SHP77 treated with DMSO at 0.1 percent for 48 hours (cell line): ENCODE results near the gene SCN5A.
A peak's percentile ranks its signal among the peaks of the same experiment; 100 is the strongest.
"Not testable (repeated sequence)": the region's sequence is repeated elsewhere in the genome, so short reads cannot be mapped to it uniquely, and the experiment has no call there.

ENCODE experiments used
- DNase-seq: peaks from one replicate; lab custom pipeline; 2025; lab: John Stamatoyannopoulos, UW

SCN5A gene

DNA sequence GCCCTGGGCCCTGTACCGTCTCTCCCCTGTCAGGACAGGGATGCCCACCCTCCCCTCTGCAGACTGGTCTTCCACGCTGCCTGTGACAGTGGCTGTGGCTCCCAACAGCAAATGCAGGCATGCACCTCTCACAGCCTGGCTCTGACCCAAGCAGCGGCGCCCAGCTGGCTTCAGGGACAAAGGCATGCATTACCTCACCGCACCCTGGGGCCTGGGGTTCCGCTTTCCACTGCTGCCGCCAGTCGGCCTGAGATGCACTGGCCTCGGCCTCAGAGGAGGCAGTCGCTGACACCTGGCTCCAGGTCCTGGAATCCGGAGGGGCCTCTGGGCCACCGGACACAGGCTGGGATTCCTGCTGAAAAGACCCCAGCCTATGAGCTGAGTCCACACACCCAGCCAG is 70.3 kb downstream of the SCN5A start:
- peak; percentile 60 for DNase-seq

DNA sequence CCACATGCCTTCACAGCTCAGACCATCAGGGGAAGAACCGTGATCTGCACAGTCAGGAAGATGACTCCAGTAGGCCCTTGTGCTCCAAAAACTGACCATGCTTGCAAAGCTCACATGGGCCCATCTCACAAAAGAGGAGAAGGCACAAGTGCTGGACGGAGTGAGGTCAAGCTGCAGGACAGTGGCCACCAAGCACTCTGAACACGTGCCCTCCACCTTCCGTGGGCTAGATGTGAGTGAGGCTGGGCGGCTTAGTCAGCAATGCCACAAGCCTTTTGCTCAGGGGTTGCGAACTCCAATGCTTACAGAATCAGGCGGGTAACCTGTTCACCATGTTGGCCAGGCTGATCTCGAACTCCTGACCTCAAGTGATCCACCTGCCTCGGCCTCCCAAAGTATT is 70.9 kb downstream of the SCN5A start:
- no peak for DNase-seq

- no peak for DNase-seq
Observed at GRCh38 chr3:38578081-38578475, 71.4 kb downstream of the SCN5A start.

DNA sequence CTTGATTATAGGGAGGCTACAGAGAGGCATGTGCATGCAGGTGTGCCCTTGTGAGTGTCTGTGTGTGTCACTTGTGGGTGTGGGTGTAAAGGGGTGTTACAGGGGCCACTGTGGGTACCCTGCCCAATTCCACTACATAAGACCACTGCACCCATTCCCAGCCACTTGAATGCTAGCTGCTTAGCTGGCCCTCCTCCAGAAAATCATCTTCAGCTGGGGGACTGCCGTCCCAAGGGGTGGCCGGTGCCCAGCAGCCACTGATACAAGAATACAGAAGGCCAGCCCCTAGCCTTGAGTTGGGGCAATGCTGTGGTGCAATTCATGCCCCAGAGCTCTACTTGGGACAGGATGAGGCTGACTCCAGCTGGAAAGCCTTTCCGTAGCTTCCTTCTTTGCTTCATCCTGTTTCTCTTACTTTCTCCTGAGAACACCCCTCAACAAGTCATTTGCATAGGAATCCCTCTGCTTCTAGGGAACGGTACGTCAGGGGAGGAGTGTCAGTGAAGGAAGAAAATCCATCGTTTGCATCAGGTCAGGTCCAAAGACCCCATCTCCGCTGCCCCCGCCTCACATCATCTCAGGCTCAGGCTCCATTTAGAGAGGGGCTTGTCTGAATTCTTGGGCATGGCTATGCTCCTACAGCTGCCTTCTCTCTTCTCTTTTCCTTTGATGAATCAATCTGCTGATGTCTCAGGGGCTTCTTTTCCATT is 72.0 kb downstream of the SCN5A start:
- DNase-seq: no peak

- DNase-seq: no peak
Observed at GRCh38 chr3:38576526-38577370, 72.7 kb downstream of the SCN5A start.

GRCh38 chr3:38576131-38576525 is 73.4 kb downstream of the SCN5A start:
- no peak for DNase-seq

GRCh38 chr3:38575279-38575843 is 74.1 kb downstream of the SCN5A start:
- DNase-seq: no peak

GRCh38 chr3:38574411-38575278 is 74.8 kb downstream of the SCN5A start:
- no peak for DNase-seq

- no peak for DNase-seq
Observed at GRCh38 chr3:38573556-38573955, 75.9 kb downstream of the SCN5A start.

GRCh38 chr3:38573111-38573510 is 76.4 kb downstream of the SCN5A start:
- no peak for DNase-seq

DNA sequence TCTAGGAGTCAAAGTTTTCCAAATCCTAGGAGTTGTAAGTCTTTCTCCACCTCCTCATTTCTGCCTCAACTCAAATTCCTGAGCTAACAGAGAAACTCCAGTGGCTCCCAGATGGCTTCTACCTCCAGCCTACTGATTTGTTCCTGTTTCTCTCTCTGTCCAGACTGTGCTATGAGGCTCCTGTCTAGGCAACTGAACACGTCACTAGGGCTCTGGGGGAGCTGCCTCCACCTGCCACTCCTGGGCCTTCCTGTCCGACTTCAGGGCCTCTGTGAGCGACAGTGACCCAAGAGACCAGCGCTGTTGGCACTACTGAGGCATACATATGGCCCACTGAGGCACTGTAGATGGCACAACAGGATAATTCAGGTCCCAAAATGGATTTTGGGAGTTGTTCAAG is 82.0 kb downstream of the SCN5A start:
- DNase-seq: no peak

DNA sequence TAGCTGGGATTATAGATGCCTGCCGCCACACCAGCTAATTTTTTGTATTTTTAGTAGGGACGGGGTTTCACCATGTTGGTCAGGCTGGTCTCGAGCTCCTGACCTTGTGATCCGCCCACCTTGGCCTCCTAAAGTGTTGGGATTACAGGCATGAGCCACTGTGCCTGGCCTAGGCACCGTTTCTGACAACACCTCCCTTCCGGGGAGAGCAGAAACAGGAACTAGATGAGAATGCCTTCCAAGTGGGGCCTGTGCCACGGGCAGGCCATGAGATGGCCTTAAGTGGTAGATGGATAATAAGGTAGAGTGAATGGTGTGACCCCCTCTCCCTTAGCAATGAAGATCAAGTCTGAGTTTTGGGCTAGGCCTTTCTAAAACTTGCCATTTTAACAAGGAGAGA is 82.7 kb downstream of the SCN5A start:
- DNase-seq: not testable (repeated sequence)

GRCh38 chr3:38566215-38566528 is 83.3 kb downstream of the SCN5A start:
- no peak for DNase-seq

DNA sequence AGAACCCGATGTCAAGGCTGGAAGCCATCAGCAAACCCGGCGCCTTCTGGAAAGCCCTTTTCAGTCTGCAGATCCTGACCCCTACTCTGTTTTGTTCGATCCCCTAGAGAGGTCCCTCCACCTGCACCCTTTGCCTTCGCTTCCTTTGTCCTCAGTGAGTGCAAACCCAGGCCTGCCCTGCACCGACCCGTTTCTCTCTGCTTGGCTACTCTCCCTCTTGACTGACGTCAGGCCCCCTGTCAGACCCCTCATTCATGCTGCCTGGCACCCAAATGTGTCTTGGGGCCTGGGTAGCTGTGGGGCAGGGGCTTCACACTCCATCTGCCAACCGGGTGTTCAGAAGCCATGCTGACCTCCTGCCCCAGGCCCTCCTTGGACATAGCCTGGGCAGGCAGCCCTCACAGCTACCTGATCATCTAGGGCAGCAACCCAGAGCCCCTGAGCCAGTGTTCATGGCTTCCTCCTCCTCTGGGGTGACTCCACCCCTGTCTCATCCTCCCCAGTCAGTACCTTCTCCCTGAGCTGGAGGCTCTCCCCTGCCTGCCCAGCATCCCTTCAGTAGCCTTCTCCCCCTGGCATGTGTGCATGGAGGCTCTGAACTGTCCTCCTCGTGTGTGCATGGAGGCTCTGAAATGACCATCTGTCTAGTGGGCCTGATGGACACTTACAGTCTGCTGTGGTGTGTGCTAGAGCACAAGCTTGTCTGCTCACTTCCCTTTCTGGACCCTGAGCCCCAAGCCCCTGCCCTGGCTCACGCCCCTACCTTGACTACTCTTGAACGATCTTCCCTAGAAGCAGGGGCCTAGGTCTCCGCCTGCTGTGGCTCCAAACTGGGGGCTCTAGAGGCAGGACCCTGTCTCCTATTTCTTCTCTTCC is 83.9 kb downstream of the SCN5A start:
- DNase-seq: no peak

DNA sequence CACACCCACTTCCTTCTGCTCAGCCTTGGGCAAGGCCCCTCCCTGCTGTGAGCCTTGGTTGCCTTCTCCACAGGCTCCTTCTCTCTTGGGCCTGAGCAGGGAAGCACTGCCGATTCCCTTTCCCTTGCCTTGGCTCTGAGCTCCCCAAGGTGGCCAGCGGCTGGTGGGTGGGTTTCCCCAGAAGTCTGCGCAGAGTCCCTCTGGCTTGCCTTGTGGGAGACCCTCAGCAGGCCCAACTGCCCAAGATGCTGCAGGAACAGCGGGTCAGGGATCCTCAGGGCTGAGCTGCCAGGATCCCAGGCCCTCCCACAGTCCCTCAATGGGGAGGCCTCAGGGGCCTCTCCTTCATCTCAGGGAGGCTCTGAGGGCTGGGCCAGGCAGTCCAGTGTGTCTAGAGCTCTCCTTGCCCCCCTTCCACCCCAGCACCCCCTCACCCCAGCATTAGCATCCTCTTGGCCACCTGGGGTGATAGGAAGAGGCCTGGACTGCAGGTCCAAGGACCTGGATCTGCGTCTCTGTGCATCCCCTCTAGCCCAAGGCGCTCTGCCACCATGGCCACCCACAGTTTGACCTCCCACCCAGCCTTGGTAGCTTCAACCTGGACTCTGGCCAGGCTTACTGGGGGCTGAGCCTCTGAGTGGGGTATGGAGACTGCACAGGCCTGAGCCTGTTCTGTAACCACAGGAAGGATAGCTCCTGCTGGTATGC is 84.7 kb downstream of the SCN5A start:
- DNase-seq: no peak

GRCh38 chr3:38563886-38564270 is 85.6 kb downstream of the SCN5A start:
- no peak for DNase-seq

DNA sequence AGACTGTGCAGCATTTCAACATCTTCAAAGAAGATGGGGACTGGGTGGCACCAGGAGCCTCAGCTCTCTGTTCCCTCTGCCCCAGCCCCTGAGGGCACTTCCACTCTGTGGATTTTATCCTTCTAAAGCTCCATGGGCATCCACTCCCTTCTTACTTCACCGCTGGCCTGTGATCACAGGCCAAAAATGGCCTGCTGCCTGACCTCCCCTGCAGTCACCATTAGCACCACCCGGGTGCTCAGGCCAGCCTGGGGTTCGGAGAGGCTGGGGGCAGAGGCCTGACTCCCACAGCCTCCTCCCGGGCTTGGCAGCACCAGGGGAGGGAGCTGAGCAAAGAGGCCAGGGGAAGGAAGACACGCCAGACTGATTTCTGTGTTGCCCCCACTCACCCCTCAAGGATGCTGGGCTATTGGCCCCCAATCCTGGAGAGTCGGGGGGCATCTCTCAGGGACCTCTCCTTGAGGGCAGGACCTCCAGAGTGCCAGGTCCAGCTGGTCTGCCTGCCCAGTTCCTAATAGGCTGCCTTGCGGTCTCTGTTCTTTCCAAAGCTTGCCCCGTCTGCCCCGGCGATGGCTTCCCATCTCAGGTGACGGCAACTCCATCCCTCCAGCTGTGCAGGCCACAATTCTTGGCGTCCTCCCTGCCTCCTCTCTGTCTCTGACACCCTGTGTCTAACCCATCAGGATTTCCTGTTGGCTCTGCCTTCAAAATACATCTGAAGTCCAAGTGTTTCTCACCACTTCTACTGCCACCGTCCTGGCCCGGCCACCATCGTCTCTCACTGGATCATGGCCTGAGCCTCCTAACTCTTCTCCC is 86.2 kb downstream of the SCN5A start:
- no peak for DNase-seq

DNA sequence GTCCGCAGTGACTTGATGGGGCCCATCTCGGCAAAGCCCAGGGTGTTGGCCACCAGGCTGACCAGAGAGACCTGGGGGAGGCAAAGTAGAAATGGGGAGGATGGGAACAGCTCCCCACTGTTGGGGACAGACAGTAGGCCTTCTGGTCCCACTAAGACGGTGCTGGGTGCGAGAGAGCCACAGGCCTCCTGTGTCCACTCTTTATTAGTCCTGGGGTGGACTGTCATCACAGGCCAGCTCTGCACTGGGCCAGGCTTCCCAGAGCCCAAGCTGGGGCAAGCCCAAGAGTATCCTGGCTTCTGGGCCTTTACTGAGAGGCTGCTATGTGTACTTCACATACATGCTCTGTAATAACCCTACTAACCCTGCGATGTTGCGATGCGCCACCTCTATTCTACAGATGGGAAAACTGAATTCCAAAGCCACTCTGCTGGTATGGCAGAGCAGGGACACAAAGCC is 87.0 kb downstream of the SCN5A start:
- DNase-seq: no peak

DNA sequence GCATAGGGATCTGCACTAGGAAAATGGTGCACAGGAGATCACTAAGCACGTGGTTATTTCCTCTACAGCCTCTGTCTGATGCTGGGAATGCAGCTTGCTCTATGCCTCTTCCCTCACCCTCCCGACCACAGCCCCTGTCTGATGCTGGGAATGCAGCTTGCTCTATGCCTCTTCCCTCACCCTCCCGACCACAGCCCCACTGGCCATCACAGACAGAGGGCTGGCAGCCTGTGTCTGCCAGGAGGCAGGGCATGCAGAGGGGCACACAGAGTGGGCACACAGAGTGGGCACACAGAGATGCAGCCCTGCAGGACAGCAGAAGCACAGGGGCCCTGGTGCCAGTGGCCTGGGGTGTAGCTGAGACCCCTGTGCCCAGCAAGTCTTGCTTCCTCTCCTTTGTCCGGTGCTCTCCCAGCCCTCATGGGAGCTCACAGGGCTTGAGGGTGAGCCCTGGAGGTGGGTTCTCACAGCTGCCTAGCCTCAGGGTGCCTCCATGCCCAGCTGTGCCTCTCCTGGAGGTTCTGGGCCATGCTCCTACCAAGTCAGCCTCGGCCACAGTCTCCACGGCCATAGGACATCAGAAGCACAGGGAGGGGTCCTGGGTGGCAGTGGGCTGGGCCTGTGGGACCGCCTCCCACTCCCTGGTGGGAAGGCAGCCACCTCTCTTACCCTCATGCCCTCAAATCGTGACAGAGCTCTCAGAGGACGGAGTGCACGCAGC is 87.6 kb downstream of the SCN5A start:
- no peak for DNase-seq
